HepG2 (cell line): ENCODE measurements around the gene TRMT2A. TPM values are rescaled to one million over a fixed set of nuclear protein-coding genes. Genes with fewer than 3 reads are reported as not detected.

Source experiments
- AKAP8 ChIP-seq: sonication (generic); formaldehyde crosslinking; IDR thresholded peaks from 2 replicates; pipeline ENCODE4 v1.5.1; 2020; ENCODE audit warnings: mild to moderate bottlenecking, missing genetic modification reagents
- ARID5B ChIP-seq: IDR thresholded peaks from 2 replicates; pipeline ENCODE4 v1.4.0; 2020; ENCODE audit warnings: mild to moderate bottlenecking, missing genetic modification reagents
- GMEB2 ChIP-seq: IDR thresholded peaks from 2 replicates; pipeline ENCODE4 v1.6.1; 2016; ENCODE audit warnings: missing biosample characterization, missing genetic modification reagents, low read depth
- HIVEP1 ChIP-seq: sonication (generic); formaldehyde crosslinking; IDR thresholded peaks from 2 replicates; pipeline ENCODE4 v1.4.0; 2020; ENCODE audit warnings: mild to moderate bottlenecking, missing genetic modification reagents
- HOXD1 ChIP-seq: sonication (generic); formaldehyde crosslinking; IDR thresholded peaks from 2 replicates; pipeline ENCODE4 v1.5.0; 2020; ENCODE audit warnings: missing genetic modification reagents
- MTA1 ChIP-seq: sonication (generic); formaldehyde crosslinking; IDR thresholded peaks from 2 replicates; pipeline ENCODE4 v1.4.0; 2020; ENCODE audit warnings: missing genetic modification reagents, mild to moderate bottlenecking, borderline replicate concordance
- NFE2L1 ChIP-seq: sonication (generic); formaldehyde crosslinking; IDR thresholded peaks from 2 replicates; pipeline ENCODE4 v1.4.0; 2020; ENCODE audit warnings: missing genetic modification reagents, mild to moderate bottlenecking, borderline replicate concordance
- NR2C2 ChIP-seq: sonication (generic); formaldehyde crosslinking; IDR thresholded peaks from 2 replicates; pipeline ENCODE4 v1.4.0; 2020; ENCODE audit warnings: missing genetic modification reagents, mild to moderate bottlenecking, moderate library complexity, borderline replicate concordance
- PAXIP1 ChIP-seq: sonication (generic); formaldehyde crosslinking; conservative IDR thresholded peaks from 2 replicates; pipeline ENCODE4 v1.4.0; 2020; ENCODE audit warnings: mild to moderate bottlenecking, missing genetic modification reagents, moderate library complexity
- PLRG1 ChIP-seq: fragments of 450-650 bp; conservative IDR thresholded peaks from 2 replicates; pipeline ENCODE4 v1.6.1; 2016
- RFX5 ChIP-seq: IDR thresholded peaks from 2 replicates; pipeline ENCODE4 v1.6.1; 2011; ENCODE audit warnings: low read depth, low read length, improper control_type of control experiment
- RORA ChIP-seq: sonication (generic); formaldehyde crosslinking; IDR thresholded peaks from 2 replicates; pipeline ENCODE4 v1.5.0; 2020; ENCODE audit warnings: mild to moderate bottlenecking, missing genetic modification reagents, moderate library complexity
- SALL1 ChIP-seq: sonication (generic); formaldehyde crosslinking; IDR thresholded peaks from 2 replicates; pipeline ENCODE4 v1.8.0; 2022; ENCODE audit warnings: mild to moderate bottlenecking, missing genetic modification reagents
- SIX4 ChIP-seq: sonication (generic); formaldehyde crosslinking; IDR thresholded peaks from 2 replicates; pipeline ENCODE4 v1.4.0; 2020; ENCODE audit warnings: missing genetic modification reagents
- ZNF225 ChIP-seq: sonication (generic); formaldehyde crosslinking; IDR thresholded peaks from 2 replicates; pipeline ENCODE4 v1.4.0; 2020; ENCODE audit warnings: mild to moderate bottlenecking, missing genetic modification reagents
- ZNF251 ChIP-seq: sonication (generic); formaldehyde crosslinking; IDR thresholded peaks from 2 replicates; pipeline ENCODE4 v1.9.0; 2021; ENCODE audit warnings: mild to moderate bottlenecking, missing genetic modification reagents
- polyA plus RNA-seq, 8 experiments: library from polyadenylated mRNA; depleted of rRNA in 3 of 8; stranded (reverse) in 7 of 8; unstranded in 1 of 8; fragments of >200 nt; fragmentation: Illumina TruSeq in 4 of 8; extraction: Trizol in 4 of 8; gene quantifications; 2 replicates each; pipeline versions ENCODE4 v1.2.1 to v1.2.3, GENCODE V29; 2011 to 2016; ENCODE audit warnings: low read depth in 4 of 8, missing spikeins in 1 of 8, mixed read lengths in 1 of 8; ENCODE audit not compliant: insufficient read depth in 1 of 8
- total RNA-seq, 5 experiments: library from RNA; depleted of rRNA; stranded (reverse); fragments of >200 nt; fragmentation: Illumina TruSeq; extraction: Trizol; gene quantifications; 2 replicates each; pipeline ENCODE4 v1.2.3, GENCODE V29; 2016; ENCODE audit warnings: low read depth in 1 of 5
- TF ChIP-seq, protein P1 (sequence below): sonication (generic); formaldehyde crosslinking; IDR thresholded peaks from 2 replicates; pipeline ENCODE4 v1.9.0; 2021; ENCODE audit warnings: missing genetic modification reagents, mild to moderate bottlenecking, borderline replicate concordance
- TF ChIP-seq, protein P2 (sequence below): sonication (generic); formaldehyde crosslinking; IDR thresholded peaks from 2 replicates; pipeline ENCODE4 v1.4.0; 2020; ENCODE audit warnings: mild to moderate bottlenecking, missing genetic modification reagents

Gene TRMT2A
- total and polyA plus RNA-seq, 2 of the 13 experiments (the other 11 are each of a cell fraction or from before 2014, with no cell fraction given): 24.0 to 30.3 TPM

- TF ChIP-seq HIVEP1 (CRISPR knock-in tag) (peak; percentile 66; the same call in 1 of the 2 replicates), NR2C2 (CRISPR knock-in tag) (no peak), ZNF225 (CRISPR knock-in tag) (no peak), AKAP8 (CRISPR knock-in tag) (peak; percentile 49; the same call in 1 of the 2 replicates), SIX4 (CRISPR knock-in tag) (no peak), RFX5 (no peak), HOXD1 (CRISPR knock-in tag) (no peak), MTA1 (CRISPR knock-in tag) (peak; percentile 55; the same call in 1 of the 2 replicates), GMEB2 (CRISPR knock-in tag) (no peak), PAXIP1 (no peak), NFE2L1 (CRISPR knock-in tag) (no peak), ARID5B (no peak), PLRG1 (no peak), SALL1 (CRISPR knock-in tag) (no peak; the same call in 1 of the 2 replicates), RORA (CRISPR knock-in tag) (no peak), ZNF251 (CRISPR knock-in tag) (no peak)
- TF ChIP-seq, protein P1, sequence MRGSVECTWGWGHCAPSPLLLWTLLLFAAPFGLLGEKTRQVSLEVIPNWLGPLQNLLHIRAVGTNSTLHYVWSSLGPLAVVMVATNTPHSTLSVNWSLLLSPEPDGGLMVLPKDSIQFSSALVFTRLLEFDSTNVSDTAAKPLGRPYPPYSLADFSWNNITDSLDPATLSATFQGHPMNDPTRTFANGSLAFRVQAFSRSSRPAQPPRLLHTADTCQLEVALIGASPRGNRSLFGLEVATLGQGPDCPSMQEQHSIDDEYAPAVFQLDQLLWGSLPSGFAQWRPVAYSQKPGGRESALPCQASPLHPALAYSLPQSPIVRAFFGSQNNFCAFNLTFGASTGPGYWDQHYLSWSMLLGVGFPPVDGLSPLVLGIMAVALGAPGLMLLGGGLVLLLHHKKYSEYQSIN: no peak
- TF ChIP-seq, protein P2, sequence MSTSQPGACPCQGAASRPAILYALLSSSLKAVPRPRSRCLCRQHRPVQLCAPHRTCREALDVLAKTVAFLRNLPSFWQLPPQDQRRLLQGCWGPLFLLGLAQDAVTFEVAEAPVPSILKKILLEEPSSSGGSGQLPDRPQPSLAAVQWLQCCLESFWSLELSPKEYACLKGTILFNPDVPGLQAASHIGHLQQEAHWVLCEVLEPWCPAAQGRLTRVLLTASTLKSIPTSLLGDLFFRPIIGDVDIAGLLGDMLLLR (CRISPR knock-in tag): no peak
Observed at GRCh38 chr22:20080776-20081654, 36.0 kb downstream of the TRMT2A start (continued).
